HG03060 (cell line): ENCODE data around the gene IRAK2.
A peak's percentile ranks its signal among the peaks of the same experiment; 100 is the strongest.

ENCODE experiments used
- ATAC-seq: cut with Tn5 transposase; IDR thresholded peaks from one replicate; pipeline ENCODE4 v1.9.1; 2021; ENCODE audit warnings: low read depth, moderate number of reproducible peaks; ENCODE audit not compliant: unreplicated experiment

Gene IRAK2

GRCh38 chr3:10187290-10187876, 22.7 kb downstream of the IRAK2 start:
- no peak for ATAC-seq

GRCh38 chr3:10187944-10188343, 23.2 kb downstream of the IRAK2 start:
- ATAC-seq, result no peak

- no peak for ATAC-seq
These were observed 24.3 kb downstream of the IRAK2 start for GRCh38 chr3:10188804-10189556.

- ATAC-seq, result no peak
These were observed 25.0 kb downstream of the IRAK2 start for GRCh38 chr3:10189557-10190354.

GRCh38 chr3:10192953-10193691, 28.4 kb downstream of the IRAK2 start:
- ATAC-seq, result no peak

GRCh38 chr3:10193692-10194327, 29.1 kb downstream of the IRAK2 start:
- ATAC-seq, result no peak

- no peak for ATAC-seq
These were observed 29.8 kb downstream of the IRAK2 start for GRCh38 chr3:10194328-10195071.

- ATAC-seq, result no peak
These were observed 30.8 kb downstream of the IRAK2 start for GRCh38 chr3:10195366-10196089.

GRCh38 chr3:10196389-10197052, 31.8 kb downstream of the IRAK2 start:
- ATAC-seq, result no peak

GRCh38 chr3:10198226-10198625, 33.5 kb downstream of the IRAK2 start:
- no peak for ATAC-seq

GRCh38 chr3:10198761-10199649, 34.3 kb downstream of the IRAK2 start:
- ATAC-seq, result peak; percentile 56

- no peak for ATAC-seq
These were observed 40.2 kb downstream of the IRAK2 start for GRCh38 chr3:10204921-10205320.

- ATAC-seq, result no peak
These were observed 40.9 kb downstream of the IRAK2 start for GRCh38 chr3:10205451-10206165.

- ATAC-seq, result no peak
These were observed 41.4 kb downstream of the IRAK2 start for GRCh38 chr3:10206166-10206511.

GRCh38 chr3:10213156-10213792, 48.6 kb downstream of the IRAK2 start:
- ATAC-seq, result no peak

GRCh38 chr3:10215578-10216368, 51.1 kb downstream of the IRAK2 start:
- ATAC-seq, result no peak
